Smooth muscle cell of trachea (primary cell): ENCODE data around the gene TRIP11. TPM values are rescaled to one million over a fixed set of nuclear protein-coding genes. Genes with fewer than 3 reads are reported as not detected.

ENCODE experiments used
- total RNA-seq: library from RNA; depleted of rRNA; stranded (reverse); fragments of >200 nt; gene quantifications from 2 replicates; pipeline ENCODE4 v1.2.1, GENCODE V29; 2014

Gene TRIP11
- 37.2 and 48.7 TPM in 2 replicates for total RNA-seq

DNA sequence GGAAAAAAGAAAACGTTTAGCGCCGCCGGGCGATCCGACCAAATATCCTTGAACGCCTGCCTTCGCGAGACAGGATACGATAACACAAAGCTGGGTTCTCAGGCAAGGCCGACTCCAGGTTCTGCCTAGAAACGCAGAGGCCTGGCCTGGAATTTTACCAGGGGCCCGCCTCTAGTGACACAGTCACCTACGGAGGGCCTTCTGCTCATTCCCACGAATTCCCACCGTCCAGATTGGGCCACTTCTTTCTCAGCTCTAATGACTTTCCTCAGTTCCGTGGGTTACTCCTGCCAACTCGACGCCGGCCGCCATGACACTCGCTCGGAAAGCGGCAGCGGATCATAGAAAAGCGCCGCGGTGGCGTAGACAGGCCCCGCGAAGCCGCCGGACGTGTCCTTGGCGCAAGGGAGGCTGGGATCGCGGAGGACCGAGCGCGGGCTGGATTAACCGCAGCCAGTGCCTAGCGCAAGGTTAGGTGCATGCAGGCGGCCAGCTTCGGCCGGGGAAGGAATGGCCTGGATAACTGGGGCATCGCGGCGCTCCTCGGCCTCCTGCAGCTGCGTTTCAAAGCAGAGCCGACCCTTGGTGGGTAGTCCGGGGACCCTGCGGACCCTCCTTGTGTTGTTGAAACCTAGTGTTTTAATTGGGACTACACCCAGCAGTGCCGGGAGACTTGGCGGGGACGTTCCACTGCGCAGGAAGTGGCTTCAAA is at the start of gene TRIP11:
TRIP11 (minus strand) TSS at position 341 of the 712 bp plus-strand sequence. CDS start 374 bp downstream, outside the sequence.

DNA sequence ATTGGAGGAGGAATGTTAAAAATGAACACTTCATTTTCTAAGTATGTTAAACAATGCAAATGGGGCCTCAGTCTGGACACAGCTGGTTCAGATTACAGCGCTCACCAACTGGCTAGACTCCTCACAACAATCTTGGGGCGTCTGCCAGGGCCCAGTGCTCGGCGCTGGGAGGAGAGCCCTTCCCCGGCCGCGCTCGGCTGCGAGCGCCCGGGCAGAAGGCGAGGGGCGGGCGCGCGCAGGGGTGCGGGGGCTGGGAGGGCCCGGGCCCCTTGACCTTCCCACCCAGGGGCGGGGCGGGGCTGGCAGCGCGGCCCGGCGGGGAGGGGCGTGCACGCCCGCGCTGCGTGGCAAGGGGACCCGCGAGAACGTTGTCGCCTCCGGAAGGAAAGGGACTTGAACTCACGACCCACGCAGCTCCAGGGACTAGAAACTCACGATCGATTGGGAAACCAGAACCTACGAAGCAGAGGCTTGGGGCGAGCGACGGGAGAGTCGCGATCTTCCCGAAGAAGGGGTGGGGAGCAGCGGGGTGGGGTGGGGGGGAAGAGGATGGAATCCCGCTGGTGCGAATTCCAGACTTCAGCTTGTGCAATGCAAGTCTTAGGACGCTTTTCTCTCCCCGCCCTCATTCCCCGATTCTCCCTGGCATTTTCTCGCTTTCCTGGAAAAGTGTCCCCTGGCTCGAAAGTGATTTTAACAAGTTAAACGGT is 92.2 kb downstream of the TRIP11 start, which contains the start of gene FBLN5:
FBLN5 (minus strand) TSS at position 220 of the 710 bp plus-strand sequence. CDS start 465 bp downstream, outside the sequence.

Other genes with a start within 250 kb of the TRIP11 start
- gene TC2N, start 172.5 kb downstream of the TRIP11 start, total RNA-seq = 0.29 and 1.2 TPM in 2 replicates
- 49.5 and 52.9 TPM in 2 replicates for gene FBLN5, start 92.4 kb downstream of the TRIP11 start, total RNA-seq
- gene ATXN3, start 66.5 kb upstream of the TRIP11 start, total RNA-seq = 35.6 and 68.5 TPM in 2 replicates
- 82.0 and 187 TPM in 2 replicates for gene NDUFB1, start 81.6 kb upstream of the TRIP11 start, total RNA-seq
- gene CPSF2, start 81.9 kb upstream of the TRIP11 start, total RNA-seq = 39.5 and 64.0 TPM in 2 replicates